ENCODE measurements around the gene KPNA6.

Gene KPNA6

DNA sequence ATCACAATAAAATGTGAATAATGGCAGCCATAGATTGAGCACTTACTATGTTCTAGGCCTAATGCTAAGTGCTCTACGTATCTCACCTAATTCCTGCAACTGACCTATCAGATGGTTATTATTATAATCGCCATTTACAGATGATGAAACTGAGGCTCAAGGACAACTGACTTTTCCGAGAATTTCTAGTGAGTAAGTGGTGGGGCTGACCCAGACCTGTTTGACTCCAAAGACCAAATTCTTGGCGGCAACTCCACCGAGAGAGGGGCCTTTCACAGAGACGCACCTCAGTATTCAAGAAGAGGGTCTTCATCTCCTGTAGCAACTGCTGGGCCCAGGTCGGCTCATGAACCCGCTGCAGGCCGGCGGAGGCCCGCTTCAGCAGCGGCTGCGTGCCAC lies 113.7 kb downstream of the KPNA6 start:
- DNase-seq: no peak

DNA sequence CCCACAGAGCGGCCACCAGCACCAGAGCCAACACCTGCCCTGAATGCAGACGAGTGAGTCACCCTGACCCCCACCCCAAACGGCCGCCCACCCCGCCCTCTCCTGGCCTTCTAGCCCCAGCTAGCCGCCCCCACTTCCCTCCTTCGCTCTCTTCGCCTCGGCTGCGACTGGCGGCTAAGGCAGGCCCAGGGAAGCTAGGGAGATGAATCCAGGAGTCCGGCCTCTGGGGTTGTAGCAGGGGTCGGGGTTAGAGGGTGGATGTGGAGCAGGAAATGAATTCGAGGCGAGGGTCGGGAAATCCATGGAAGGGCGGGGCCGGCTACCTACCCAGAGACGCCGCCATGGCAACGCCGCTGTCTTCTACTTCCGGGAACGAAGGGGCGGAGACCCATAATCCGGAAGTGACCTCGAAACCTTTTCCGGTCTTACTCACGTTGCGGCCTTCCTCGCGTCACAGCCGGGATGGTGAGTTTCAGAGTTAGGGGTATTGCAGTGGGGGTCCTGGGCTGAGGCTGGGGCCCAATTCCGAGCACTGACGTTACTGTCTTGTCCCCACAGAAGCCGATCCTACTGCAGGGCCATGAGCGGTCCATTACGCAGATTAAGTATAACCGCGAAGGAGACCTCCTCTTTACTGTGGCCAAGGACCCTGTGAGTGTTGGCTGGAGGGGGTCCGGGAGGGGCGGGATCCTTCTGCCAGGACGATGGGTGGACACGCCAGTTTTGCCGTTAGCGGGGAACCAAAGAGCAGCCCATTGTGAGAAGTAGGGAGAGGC lies 114.3 kb downstream of the KPNA6 start, which contains the start of the genes EIF3I and TMEM234:
TSS of gene EIF3I (plus strand) at position 428 of the 776 bp plus-strand sequence. CDS start at position 463, 35 bp downstream.
TSS of gene TMEM234 (minus strand) at position 374 of the 776 bp plus-strand sequence. CDS start at position 343, 31 bp downstream.
- DNase-seq: peak; percentile 90

DNA sequence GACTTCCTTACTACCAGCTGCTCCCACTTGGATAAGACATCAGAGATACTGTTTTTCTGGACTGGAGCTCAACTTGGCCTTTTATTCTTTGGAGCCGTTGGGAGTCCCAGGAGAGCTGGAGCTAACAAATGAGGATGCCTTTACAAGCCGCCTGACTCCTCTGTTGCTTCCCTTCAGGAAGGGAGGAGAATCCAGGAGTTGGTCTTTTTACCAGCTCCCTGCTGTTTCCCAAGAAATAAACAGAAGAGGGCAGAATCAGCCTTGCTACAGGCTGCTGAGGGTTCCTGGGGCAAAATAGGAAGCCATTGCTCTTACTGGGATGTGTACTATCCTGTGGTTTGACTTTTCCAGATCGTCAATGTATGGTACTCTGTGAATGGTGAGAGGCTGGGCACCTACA lies 115.8 kb downstream of the KPNA6 start:
- DNase-seq: no peak

DNA sequence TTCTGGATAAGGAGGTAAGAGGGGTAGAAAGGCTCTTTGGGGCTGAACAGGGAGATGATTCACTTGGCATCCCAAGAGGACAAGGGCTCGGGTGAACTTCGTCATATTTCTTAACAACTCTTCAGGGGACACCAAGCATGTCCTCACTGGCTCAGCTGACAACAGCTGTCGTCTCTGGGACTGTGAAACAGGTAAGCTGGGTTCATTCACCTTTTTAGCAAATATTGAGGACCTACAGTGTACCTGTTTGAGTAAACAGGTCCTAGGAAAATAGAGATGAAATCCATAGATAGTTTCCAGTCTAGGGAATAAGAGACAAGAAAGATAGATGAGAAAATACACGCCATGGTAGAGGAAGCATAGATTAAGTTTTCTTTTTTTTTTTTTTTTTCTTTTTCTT lies 116.4 kb downstream of the KPNA6 start:
- no peak for DNase-seq
